HG03060 (cell line): Measurements from ENCODE around the gene PCDHGA7.
"Not testable (repeated sequence)": the region's sequence is repeated elsewhere in the genome, so short reads cannot be mapped to it uniquely, and the experiment has no call there.

Experiments
- ATAC-seq: cut with Tn5 transposase; IDR thresholded peaks from one replicate; pipeline ENCODE4 v1.9.1; 2021; ENCODE audit warnings: low read depth, moderate number of reproducible peaks; ENCODE audit not compliant: unreplicated experiment

PCDHGA7 gene

GRCh38 chr5:141366016-141366896, 16.3 kb upstream of the PCDHGA7 start:
- no peak for ATAC-seq

GRCh38 chr5:141369994-141370848, 12.3 kb upstream of the PCDHGA7 start, which contains the start of gene PCDHGB3:
Gene PCDHGB3, plus strand, starts transcription at chr5:141370242. Its CDS starts 153 bp downstream, at chr5:141370395.
- peak; percentile 88 for ATAC-seq

- ATAC-seq: no peak
Measured at GRCh38 chr5:141371572-141372475, 10.7 kb upstream of the PCDHGA7 start.

GRCh38 chr5:141373673-141374317, 8.7 kb upstream of the PCDHGA7 start, which contains the start of gene PCDHGA6:
Gene PCDHGA6, plus strand, starts transcription at chr5:141373891. Its CDS starts 193 bp downstream, at chr5:141374084.
- ATAC-seq: no peak

- no peak for ATAC-seq
Measured at GRCh38 chr5:141374627-141375026, 7.9 kb upstream of the PCDHGA7 start.

- not testable (repeated sequence) for ATAC-seq
Measured at GRCh38 chr5:141375444-141376155, 6.9 kb upstream of the PCDHGA7 start.

GRCh38 chr5:141383345-141383744, 803 bp downstream of the PCDHGA7 start:
- no peak for ATAC-seq

- no peak for ATAC-seq
Measured at GRCh38 chr5:141384471-141385267, 2.1 kb downstream of the PCDHGA7 start.

GRCh38 chr5:141387557-141388311, 5.2 kb downstream of the PCDHGA7 start, which contains the start of gene PCDHGB4:
Gene PCDHGB4, plus strand, starts transcription at chr5:141387698. Its CDS starts 187 bp downstream, at chr5:141387885.
- ATAC-seq: not testable (repeated sequence)

- ATAC-seq: no peak
Measured at GRCh38 chr5:141388661-141389060, 6.1 kb downstream of the PCDHGA7 start.

GRCh38 chr5:141389153-141390042, 6.9 kb downstream of the PCDHGA7 start:
- ATAC-seq: no peak

GRCh38 chr5:141392429-141393198, 10.1 kb downstream of the PCDHGA7 start, which contains the start of gene PCDHGA8:
Gene PCDHGA8, plus strand, starts transcription at chr5:141392633. Its CDS starts 181 bp downstream, at chr5:141392814.
- ATAC-seq: no peak

- no peak for ATAC-seq
Measured at GRCh38 chr5:141393267-141393666, 10.7 kb downstream of the PCDHGA7 start.

- ATAC-seq: not testable (repeated sequence)
Measured at GRCh38 chr5:141394401-141395187, 12.1 kb downstream of the PCDHGA7 start.
